H1 (cell line): Measurements from ENCODE around the gene CEACAM7.

Experiments
- EZH2 ChIP-seq: fragments of 200-600 bp; sonication (generic); IDR thresholded peaks from 2 replicates; pipeline ENCODE4 v1.7.1; 2012; ENCODE audit warnings: low read depth, mild to moderate bottlenecking, moderate library complexity, low read length, inconsistent platforms; ENCODE audit not compliant: severe bottlenecking
- GABPA ChIP-seq: IDR thresholded peaks from 2 replicates; pipeline ENCODE4 v1.6.1; 2011; ENCODE audit warnings: mild to moderate bottlenecking, low read length, moderate library complexity, borderline replicate concordance; ENCODE audit not compliant: insufficient read depth
- HDAC2 ChIP-seq, 2 experiments: fragments of 300-600 bp in 1 of 2; sonication (generic) in 1 of 2; IDR thresholded peaks; 2 replicates each; pipeline ENCODE4 v1.6.1; 2011 to 2012; ENCODE audit warnings: low read depth in 2 of 2, low read length in 2 of 2, mild to moderate bottlenecking in 2 of 2, moderate library complexity in 2 of 2, borderline replicate concordance in 1 of 2, inconsistent platforms in 1 of 2
- HDAC6 ChIP-seq: IDR thresholded peaks from one replicate; pipeline ENCODE4 v1.7.1; 2012; ENCODE audit warnings: low read depth, mild to moderate bottlenecking, inconsistent platforms, low read length, moderate library complexity
- MAFK ChIP-seq: IDR thresholded peaks from 2 replicates; pipeline ENCODE4 v1.6.1; 2012; ENCODE audit warnings: low read depth, mild to moderate bottlenecking, improper control_type of control experiment, low read length
- POLR2A ChIP-seq, 2 experiments: IDR thresholded peaks; 1 replicate in 1 of 2; 2 replicates in 1 of 2; pipeline ENCODE4 v1.6.1; 2011; ENCODE audit warnings: low read depth in 2 of 2, low read length in 2 of 2, mild to moderate bottlenecking in 2 of 2; ENCODE audit errors: control extremely low read depth in 1 of 2
- POLR2AphosphoS5 ChIP-seq: IDR thresholded peaks from 2 replicates; pipeline ENCODE4 v1.6.1; 2011; ENCODE audit warnings: low read depth, low read length
- SIX5 ChIP-seq: IDR thresholded peaks from 2 replicates; pipeline ENCODE4 v1.6.1; 2011; ENCODE audit warnings: mild to moderate bottlenecking, low read depth, low read length
- SP2 ChIP-seq: IDR thresholded peaks from 2 replicates; pipeline ENCODE4 v1.6.1; 2012; ENCODE audit warnings: mild to moderate bottlenecking, low read length, inconsistent platforms
- YY1 ChIP-seq: IDR thresholded peaks from 2 replicates; pipeline ENCODE4 v1.6.1; 2011; ENCODE audit warnings: low read depth, mild to moderate bottlenecking, low read length
- TF ChIP-seq, protein P1 (sequence below), 3 experiments: IDR thresholded peaks; 1 replicate in 2 of 3; 2 replicates in 1 of 3; pipeline versions ENCODE4 v1.5.1 to v1.6.1; 2011; ENCODE audit warnings: low read length in 3 of 3, mild to moderate bottlenecking in 3 of 3, inconsistent platforms in 2 of 3, low read depth in 1 of 3, moderate library complexity in 1 of 3; ENCODE audit not compliant: insufficient read depth in 1 of 3; ENCODE audit errors: control extremely low read depth in 1 of 3

DNA sequence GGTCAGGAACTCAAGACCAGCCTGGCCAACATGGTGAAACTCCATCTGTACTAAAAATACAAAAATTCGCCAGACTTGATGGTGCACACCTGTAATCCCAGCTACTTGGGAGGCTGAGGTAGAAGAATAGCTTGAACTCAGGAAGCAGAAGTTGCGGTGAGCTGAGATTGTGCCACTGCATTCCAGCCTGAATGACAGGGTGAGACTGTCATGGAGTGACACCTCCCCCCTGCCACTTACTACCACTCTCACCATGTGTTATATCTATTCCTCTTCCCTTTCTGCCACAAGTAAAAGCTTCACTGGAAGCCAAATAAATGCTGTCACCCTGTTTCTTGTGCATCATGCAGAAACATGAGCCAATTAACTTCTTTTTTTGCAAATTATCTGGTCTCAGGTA is 50.6 kb downstream of the CEACAM7 start:
- TF ChIP-seq GABPA (no peak), SIX5 (no peak), POLR2AphosphoS5 (no peak), POLR2A (IDR thresholded peaks at IDR 0.05; ENCODE audit: control extremely low read depth in 1 of 2, low read depth in 2 of 2, low read length in 2 of 2) (no peak), YY1 (no peak), MAFK (no peak), EZH2 (no peak), HDAC6 (no peak), SP2 (no peak), HDAC2 (IDR thresholded peaks at IDR 0.05; ENCODE audit: borderline replicate concordance in 1 of 2, low read depth in 2 of 2, low read length in 2 of 2) (no peak)
- TF ChIP-seq, protein P1, sequence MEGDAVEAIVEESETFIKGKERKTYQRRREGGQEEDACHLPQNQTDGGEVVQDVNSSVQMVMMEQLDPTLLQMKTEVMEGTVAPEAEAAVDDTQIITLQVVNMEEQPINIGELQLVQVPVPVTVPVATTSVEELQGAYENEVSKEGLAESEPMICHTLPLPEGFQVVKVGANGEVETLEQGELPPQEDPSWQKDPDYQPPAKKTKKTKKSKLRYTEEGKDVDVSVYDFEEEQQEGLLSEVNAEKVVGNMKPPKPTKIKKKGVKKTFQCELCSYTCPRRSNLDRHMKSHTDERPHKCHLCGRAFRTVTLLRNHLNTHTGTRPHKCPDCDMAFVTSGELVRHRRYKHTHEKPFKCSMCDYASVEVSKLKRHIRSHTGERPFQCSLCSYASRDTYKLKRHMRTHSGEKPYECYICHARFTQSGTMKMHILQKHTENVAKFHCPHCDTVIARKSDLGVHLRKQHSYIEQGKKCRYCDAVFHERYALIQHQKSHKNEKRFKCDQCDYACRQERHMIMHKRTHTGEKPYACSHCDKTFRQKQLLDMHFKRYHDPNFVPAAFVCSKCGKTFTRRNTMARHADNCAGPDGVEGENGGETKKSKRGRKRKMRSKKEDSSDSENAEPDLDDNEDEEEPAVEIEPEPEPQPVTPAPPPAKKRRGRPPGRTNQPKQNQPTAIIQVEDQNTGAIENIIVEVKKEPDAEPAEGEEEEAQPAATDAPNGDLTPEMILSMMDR (IDR thresholded peaks at IDR 0.05; ENCODE audit: control extremely low read depth in 1 of 3, insufficient read depth in 1 of 3, low read depth in 1 of 3, low read length in 3 of 3), result no peak
